ENCODE results near the gene SCUBE2.

DNA sequence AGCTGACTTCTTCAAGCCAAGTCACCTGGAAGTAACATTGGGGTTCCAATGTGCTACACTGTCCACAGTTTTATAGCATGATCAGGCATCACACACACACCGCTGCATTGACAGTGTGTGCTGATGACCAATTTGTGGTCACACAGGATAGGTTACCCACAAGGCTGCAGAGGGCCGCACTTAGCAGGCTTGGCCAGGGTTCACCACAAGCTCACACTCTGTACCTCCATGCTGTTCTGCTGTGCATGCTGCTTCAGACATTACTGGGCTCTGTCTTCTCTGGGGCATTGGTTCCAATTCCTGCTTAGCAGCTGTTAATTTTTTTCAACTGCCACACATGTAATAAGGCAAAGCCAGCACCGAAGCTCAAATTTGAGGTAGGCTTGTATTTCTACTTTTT lies 76.6 kb downstream of the SCUBE2 start:
- TF ChIP-seq, protein P1, sequence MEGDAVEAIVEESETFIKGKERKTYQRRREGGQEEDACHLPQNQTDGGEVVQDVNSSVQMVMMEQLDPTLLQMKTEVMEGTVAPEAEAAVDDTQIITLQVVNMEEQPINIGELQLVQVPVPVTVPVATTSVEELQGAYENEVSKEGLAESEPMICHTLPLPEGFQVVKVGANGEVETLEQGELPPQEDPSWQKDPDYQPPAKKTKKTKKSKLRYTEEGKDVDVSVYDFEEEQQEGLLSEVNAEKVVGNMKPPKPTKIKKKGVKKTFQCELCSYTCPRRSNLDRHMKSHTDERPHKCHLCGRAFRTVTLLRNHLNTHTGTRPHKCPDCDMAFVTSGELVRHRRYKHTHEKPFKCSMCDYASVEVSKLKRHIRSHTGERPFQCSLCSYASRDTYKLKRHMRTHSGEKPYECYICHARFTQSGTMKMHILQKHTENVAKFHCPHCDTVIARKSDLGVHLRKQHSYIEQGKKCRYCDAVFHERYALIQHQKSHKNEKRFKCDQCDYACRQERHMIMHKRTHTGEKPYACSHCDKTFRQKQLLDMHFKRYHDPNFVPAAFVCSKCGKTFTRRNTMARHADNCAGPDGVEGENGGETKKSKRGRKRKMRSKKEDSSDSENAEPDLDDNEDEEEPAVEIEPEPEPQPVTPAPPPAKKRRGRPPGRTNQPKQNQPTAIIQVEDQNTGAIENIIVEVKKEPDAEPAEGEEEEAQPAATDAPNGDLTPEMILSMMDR (IDR thresholded peaks at IDR 0.05): no peak
- no peak for TF ChIP-seq POLR2AphosphoS5 (IDR thresholded peaks at IDR 0.05)
- TF ChIP-seq POLR2A (IDR thresholded peaks at IDR 0.05): no peak

Measured in sigmoid colon (tissue), 4 donors.